ENCODE measurements around the gene MBD6.

MBD6 gene

DNA sequence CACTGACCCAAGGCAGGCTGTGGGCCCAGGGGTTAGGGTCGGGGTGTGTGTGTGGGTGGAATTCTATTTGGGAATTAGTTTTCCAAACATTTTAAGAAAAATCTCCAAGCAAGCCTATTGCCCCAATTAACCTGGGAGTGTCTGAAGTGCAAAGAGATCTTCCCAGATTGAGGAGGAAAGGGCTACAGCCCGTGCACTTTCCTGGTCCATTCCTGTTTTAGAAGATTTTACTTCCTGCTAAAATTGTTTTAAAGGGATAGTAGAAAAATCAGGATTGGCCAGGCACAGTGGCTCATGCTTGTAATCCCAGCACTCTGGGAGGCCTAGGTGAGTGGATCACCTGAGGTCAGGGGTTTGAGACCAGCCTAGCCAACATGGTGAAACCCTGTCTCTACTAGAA lies 19.1 kb downstream of the MBD6 start:
- Histone ChIP-seq H3K27me3 (ENCODE audit: low read length) (no peaks in the 10 kb centered on the region), H3K27ac (ENCODE audit: low read depth, low read length) (no peak overlapping the region), H3K36me3 (ENCODE audit: low read length) (no peaks in the 10 kb centered on the region)

GRCh38 chr12:57543581-57543980 lies 21.0 kb downstream of the MBD6 start:
- H2AFZ ChIP-seq (ENCODE audit: low read depth, low read length, severe bottlenecking) = no peak overlapping the region
- H3K9me2 ChIP-seq (replicated peaks; ENCODE audit: insufficient read depth, low read length) = no peaks in the 10 kb centered on the region
- H3K79me2 ChIP-seq (ENCODE audit: insufficient read depth, low read length) = peaks cover 24% of the 10 kb centered on the region; the same call in 1 of the 2 replicates
- H3F3A ChIP-seq (ENCODE audit: insufficient read depth) = no peaks in the 10 kb centered on the region
- no peak overlapping the region for H3K4me3 ChIP-seq (ENCODE audit: insufficient read depth, low read length, poor library complexity, severe bottlenecking)
- H3K9me3 ChIP-seq (ENCODE audit: insufficient read depth, low read length) = no peaks in the 10 kb centered on the region
- H4K20me1 ChIP-seq (ENCODE audit: low read depth, low read length) = no peaks in the 10 kb centered on the region
- no peak overlapping the region for H3K9ac ChIP-seq (ENCODE audit: low read length)
- H3K27ac ChIP-seq (ENCODE audit: low read depth, low read length) = no peak overlapping the region
- no peaks in the 10 kb centered on the region for H3K27me3 ChIP-seq (ENCODE audit: low read length)
- TF ChIP-seq EZH2phosphoT487 (conservative IDR thresholded peaks at IDR 0.05; ENCODE audit: low read length) (no peak), CTCF (IDR thresholded peaks at IDR 0.05; ENCODE audit: insufficient read depth, low read length, poor library complexity, severe bottlenecking) (no peak)
- no peaks in the 10 kb centered on the region for H3K36me3 ChIP-seq (ENCODE audit: low read length)
- H3K4me2 ChIP-seq (ENCODE audit: low read depth, low read length, poor library complexity, severe bottlenecking) = no peak overlapping the region

More for the DNA sequence above, 19.1 kb downstream of the MBD6 start:
- no peak overlapping the region for H3K9ac ChIP-seq (ENCODE audit: low read length)
- H2AFZ ChIP-seq (ENCODE audit: low read depth, low read length, severe bottlenecking) = no peak overlapping the region
- no peak overlapping the region for H3K4me2 ChIP-seq (ENCODE audit: low read depth, low read length, poor library complexity, severe bottlenecking)
- no peak overlapping the region for H3K4me3 ChIP-seq (ENCODE audit: insufficient read depth, low read length, poor library complexity, severe bottlenecking)
- TF ChIP-seq CTCF (IDR thresholded peaks at IDR 0.05; ENCODE audit: insufficient read depth, low read length, poor library complexity, severe bottlenecking) (no peak), EZH2phosphoT487 (conservative IDR thresholded peaks at IDR 0.05; ENCODE audit: low read length) (no peak)
- H3K9me3 ChIP-seq (ENCODE audit: insufficient read depth, low read length) = no peaks in the 10 kb centered on the region
- H3F3A ChIP-seq (ENCODE audit: insufficient read depth) = no peaks in the 10 kb centered on the region
- H3K9me2 ChIP-seq (replicated peaks; ENCODE audit: insufficient read depth, low read length) = no peaks in the 10 kb centered on the region
- H4K20me1 ChIP-seq (ENCODE audit: low read depth, low read length) = no peaks in the 10 kb centered on the region
- H3K79me2 ChIP-seq (ENCODE audit: insufficient read depth, low read length) = peaks cover 22% of the 10 kb centered on the region; the same call in 1 of the 2 replicates

DNA sequence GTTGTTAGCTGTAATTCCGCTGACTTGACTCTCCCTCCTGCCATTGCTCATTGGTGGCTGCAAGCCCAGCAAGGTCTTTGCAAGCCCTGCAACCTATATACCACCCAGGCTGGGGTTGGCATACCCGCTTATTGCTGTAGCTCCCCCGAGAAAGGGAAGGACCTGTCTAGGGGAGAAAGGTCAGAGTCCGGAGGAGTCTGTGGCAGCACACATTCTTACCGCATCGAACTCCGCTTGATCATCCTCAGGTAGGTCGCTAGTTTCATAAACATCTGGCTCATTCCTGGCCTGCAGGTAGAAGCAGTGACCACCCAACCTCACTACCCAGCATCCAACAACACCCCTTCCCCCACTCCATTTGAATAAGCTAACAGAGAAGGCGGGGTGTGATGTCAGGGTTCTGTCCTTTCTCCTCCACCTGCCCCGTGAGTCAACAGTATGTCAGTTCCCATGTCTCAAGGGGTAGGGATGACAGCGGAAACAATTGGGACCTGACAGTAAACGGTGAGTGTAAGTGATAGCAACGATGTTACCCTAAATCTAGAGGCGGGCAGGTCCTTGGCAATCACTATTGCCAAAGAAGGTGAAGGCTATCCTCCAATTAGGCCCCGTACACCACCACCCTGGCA lies 23.3 kb downstream of the MBD6 start:
- Histone ChIP-seq H3K27ac (ENCODE audit: low read depth, low read length) (no peak overlapping the region), H3K79me2 (ENCODE audit: insufficient read depth, low read length) (peaks cover 24% of the 10 kb centered on the region; the same call in 1 of the 2 replicates), H2AFZ (ENCODE audit: low read depth, low read length, severe bottlenecking) (no peak overlapping the region), H3K9ac (ENCODE audit: low read length) (peak overlapping the region; percentile 95), H3K9me2 (replicated peaks; ENCODE audit: insufficient read depth, low read length) (no peaks in the 10 kb centered on the region), H3K36me3 (ENCODE audit: low read length) (no peaks in the 10 kb centered on the region), H3K27me3 (ENCODE audit: low read length) (no peaks in the 10 kb centered on the region), H4K20me1 (ENCODE audit: low read depth, low read length) (no peaks in the 10 kb centered on the region), H3F3A (ENCODE audit: insufficient read depth) (no peaks in the 10 kb centered on the region), H3K4me2 (ENCODE audit: low read depth, low read length, poor library complexity, severe bottlenecking) (peak overlapping the region; percentile 62), H3K9me3 (ENCODE audit: insufficient read depth, low read length) (no peaks in the 10 kb centered on the region), H3K4me3 (ENCODE audit: insufficient read depth, low read length, poor library complexity, severe bottlenecking) (peak overlapping the region; percentile 87)
- TF ChIP-seq EZH2phosphoT487 (conservative IDR thresholded peaks at IDR 0.05; ENCODE audit: low read length) (no peak), CTCF (IDR thresholded peaks at IDR 0.05; ENCODE audit: insufficient read depth, low read length, poor library complexity, severe bottlenecking) (no peak)

Data from SU-DHL-6 (cell line).